H9 (cell line): ENCODE measurements around the gene CRIP2. TPM values are rescaled to one million over a fixed set of nuclear protein-coding genes. Genes with fewer than 3 reads are reported as not detected.

Experiments
- DNase-seq: peaks from one replicate; pipeline ENCODE4 v3.0.0-alpha.2; 2017
- H2AFZ ChIP-seq: one replicate; pipeline ENCODE4 v1.6.1; 2013; ENCODE audit warnings: mild to moderate bottlenecking, low read length, control low read depth, moderate library complexity
- H2AK5ac ChIP-seq: 2 replicates; pipeline ENCODE4 v1.6.1; 2013; ENCODE audit warnings: low read length, control low read depth, mixed read lengths; ENCODE audit not compliant: insufficient read length
- H2BK120ac ChIP-seq: one replicate; pipeline ENCODE4 v1.6.1; 2013; ENCODE audit warnings: low read depth, mild to moderate bottlenecking, low read length, control low read depth, inconsistent platforms; ENCODE audit not compliant: poor library complexity, severe bottlenecking
- H2BK12ac ChIP-seq: 2 replicates; pipeline ENCODE4 v1.6.1; 2013; ENCODE audit warnings: low read length, control low read depth, mixed read lengths, low read depth; ENCODE audit not compliant: insufficient read length
- H2BK15ac ChIP-seq: 2 replicates; pipeline ENCODE4 v1.6.1; 2013; ENCODE audit warnings: low read depth, low read length, control low read depth
- H2BK20ac ChIP-seq: one replicate; pipeline ENCODE4 v1.6.1; 2013; ENCODE audit warnings: low read depth, mild to moderate bottlenecking, low read length, control low read depth, inconsistent platforms; ENCODE audit not compliant: poor library complexity, severe bottlenecking
- H2BK5ac ChIP-seq: 2 replicates; pipeline ENCODE4 v1.6.1; 2013; ENCODE audit warnings: low read length, control low read depth, mixed read lengths; ENCODE audit not compliant: insufficient read length
- H3K14ac ChIP-seq: 2 replicates; pipeline ENCODE4 v1.6.1; 2013; ENCODE audit warnings: low read length, control low read depth; ENCODE audit not compliant: insufficient read depth
- H3K18ac ChIP-seq: 2 replicates; pipeline ENCODE4 v1.6.1; 2013; ENCODE audit warnings: low read depth, mild to moderate bottlenecking, mixed read lengths, low read length, control low read depth; ENCODE audit not compliant: insufficient read length
- H3K23ac ChIP-seq: 2 replicates; pipeline ENCODE4 v1.6.1; 2013; ENCODE audit warnings: low read length, control low read depth, mixed read lengths, low read depth; ENCODE audit not compliant: insufficient read length
- H3K23me2 ChIP-seq: 2 replicates; pipeline ENCODE4 v1.6.1; 2013; ENCODE audit warnings: low read depth, mild to moderate bottlenecking, mixed read lengths, low read length, control low read depth; ENCODE audit not compliant: insufficient read length, poor library complexity, severe bottlenecking
- H3K27ac ChIP-seq: 2 replicates; pipeline ENCODE4 v1.5.1; 2013; ENCODE audit warnings: low read length, control low read depth, mixed read lengths, low read depth; ENCODE audit not compliant: insufficient read length
- H3K27me3 ChIP-seq: 2 replicates; pipeline ENCODE4 v1.6.1; 2013; ENCODE audit warnings: low read length, control low read depth, inconsistent platforms; ENCODE audit not compliant: insufficient read depth
- H3K4ac ChIP-seq: 2 replicates; pipeline ENCODE4 v1.6.1; 2013; ENCODE audit warnings: low read depth, mild to moderate bottlenecking, control low read depth, inconsistent platforms, low read length, moderate library complexity
- H3K4me1 ChIP-seq: 2 replicates; pipeline ENCODE4 v1.6.1; 2013; ENCODE audit warnings: low read length, control low read depth, inconsistent platforms; ENCODE audit not compliant: insufficient read depth
- H3K4me2 ChIP-seq: 2 replicates; pipeline ENCODE4 v1.6.1; 2013; ENCODE audit warnings: low read length, control low read depth, mixed read lengths; ENCODE audit not compliant: insufficient read length, insufficient read depth
- H3K56ac ChIP-seq: 2 replicates; pipeline ENCODE4 v1.6.1; 2013; ENCODE audit warnings: low read depth, mild to moderate bottlenecking, mixed read lengths, low read length, control low read depth; ENCODE audit not compliant: insufficient read length
- H3K79me1 ChIP-seq: 2 replicates; pipeline ENCODE4 v1.6.1; 2013; ENCODE audit warnings: low read depth, mild to moderate bottlenecking, moderate library complexity, low read length, control low read depth, inconsistent platforms; ENCODE audit not compliant: insufficient read depth, poor library complexity, severe bottlenecking
- H3K79me2 ChIP-seq: 2 replicates; pipeline ENCODE4 v1.6.1; 2013; ENCODE audit warnings: low read length, control low read depth, inconsistent platforms; ENCODE audit not compliant: insufficient read depth
- H3K9ac ChIP-seq: 2 replicates; pipeline ENCODE4 v1.6.1; 2013; ENCODE audit warnings: low read length, control low read depth, mixed read lengths; ENCODE audit not compliant: insufficient read length; ENCODE audit errors: extremely low read depth
- H3K9me3 ChIP-seq: one replicate; pipeline ENCODE4 v1.6.1; 2013; ENCODE audit warnings: low read depth, low read length, inconsistent platforms; ENCODE audit not compliant: control insufficient read depth
- H3T11ph ChIP-seq: one replicate; pipeline ENCODE4 v1.6.1; 2013; ENCODE audit warnings: mild to moderate bottlenecking, low read length, control low read depth, inconsistent platforms
- H4K20me1 ChIP-seq: one replicate; pipeline ENCODE4 v1.6.1; 2013; ENCODE audit not compliant: control insufficient read depth, insufficient read length, insufficient read depth
- H4K5ac ChIP-seq: 2 replicates; pipeline ENCODE4 v1.6.1; 2013; ENCODE audit warnings: low read depth, mild to moderate bottlenecking, mixed read lengths, low read length, control low read depth; ENCODE audit not compliant: insufficient read length
- H4K8ac ChIP-seq: replicated peaks from 2 replicates; pipeline ENCODE4 v1.6.1; 2013; ENCODE audit warnings: low read length, control low read depth, mixed read lengths, low read depth; ENCODE audit not compliant: insufficient read length
- H4K91ac ChIP-seq: 2 replicates; pipeline ENCODE4 v1.6.1; 2013; ENCODE audit warnings: low read depth, mild to moderate bottlenecking, moderate library complexity, mixed read lengths, low read length, control low read depth; ENCODE audit not compliant: insufficient read length
- H3K27ac Mint-ChIP-seq, 3 experiments: 2 replicates in 2 of 3; 3 replicates in 1 of 3; pipeline ENCODE4 v1.8.0; 2020 to 2021; ENCODE audit warnings: mixed read lengths in 3 of 3, mild to moderate bottlenecking in 1 of 3, moderate library complexity in 1 of 3
- H3K27me3 Mint-ChIP-seq: 2 replicates; pipeline ENCODE4 v1.8.0; 2021; ENCODE audit warnings: low read depth, mild to moderate bottlenecking, moderate library complexity, mixed read lengths
- H3K36me3 Mint-ChIP-seq, 3 experiments: 2 replicates in 2 of 3; 3 replicates in 1 of 3; pipeline ENCODE4 v1.8.0; 2020 to 2021; ENCODE audit warnings: low read depth in 3 of 3, mixed read lengths in 3 of 3; ENCODE audit not compliant: insufficient read depth in 1 of 3
- H3K4me1 Mint-ChIP-seq, 2 experiments: 2 replicates each; pipeline ENCODE4 v1.8.0; 2020; ENCODE audit warnings: mixed read lengths in 2 of 2
- H3K4me3 Mint-ChIP-seq, 2 experiments: 2 replicates in 1 of 2; 3 replicates in 1 of 2; pipeline ENCODE4 v1.8.0; 2020 to 2021; ENCODE audit warnings: mild to moderate bottlenecking in 2 of 2, mixed read lengths in 2 of 2, moderate library complexity in 1 of 2
- H3K9me3 Mint-ChIP-seq, 2 experiments: 2 replicates in 1 of 2; 3 replicates in 1 of 2; pipeline ENCODE4 v1.8.0; 2020; ENCODE audit warnings: mild to moderate bottlenecking in 2 of 2, mixed read lengths in 2 of 2, moderate library complexity in 1 of 2
- WGBS: extraction: QIAGEN DNeasy Blood & Tissue Kit; methylation state at CpG from one replicate; pipeline ENCODE4 v1.1.7; 2013; ENCODE audit warnings: missing lambda C conversion rate, low lambda C conversion rate, mixed read lengths; ENCODE audit not compliant: insufficient read length; ENCODE audit errors: extremely low coverage; 5-methylcytosine and 5-hydroxymethylcytosine counted together
- total RNA-seq: library from RNA; stranded (reverse); gene quantifications from 2 replicates; pipeline ENCODE4 v1.2.1, GENCODE V29; 2021
- TF ChIP-seq, protein P1 (sequence below): fragments of 200-600 bp; sonication (generic); conservative IDR thresholded peaks from 3 replicates; pipeline ENCODE4 v1.8.0; 2021; ENCODE audit warnings: antibody characterized with exemption, mild to moderate bottlenecking

CRIP2 gene
- total RNA-seq, 1 experiment from 2014 or later: 5.7 TPM

DNA sequence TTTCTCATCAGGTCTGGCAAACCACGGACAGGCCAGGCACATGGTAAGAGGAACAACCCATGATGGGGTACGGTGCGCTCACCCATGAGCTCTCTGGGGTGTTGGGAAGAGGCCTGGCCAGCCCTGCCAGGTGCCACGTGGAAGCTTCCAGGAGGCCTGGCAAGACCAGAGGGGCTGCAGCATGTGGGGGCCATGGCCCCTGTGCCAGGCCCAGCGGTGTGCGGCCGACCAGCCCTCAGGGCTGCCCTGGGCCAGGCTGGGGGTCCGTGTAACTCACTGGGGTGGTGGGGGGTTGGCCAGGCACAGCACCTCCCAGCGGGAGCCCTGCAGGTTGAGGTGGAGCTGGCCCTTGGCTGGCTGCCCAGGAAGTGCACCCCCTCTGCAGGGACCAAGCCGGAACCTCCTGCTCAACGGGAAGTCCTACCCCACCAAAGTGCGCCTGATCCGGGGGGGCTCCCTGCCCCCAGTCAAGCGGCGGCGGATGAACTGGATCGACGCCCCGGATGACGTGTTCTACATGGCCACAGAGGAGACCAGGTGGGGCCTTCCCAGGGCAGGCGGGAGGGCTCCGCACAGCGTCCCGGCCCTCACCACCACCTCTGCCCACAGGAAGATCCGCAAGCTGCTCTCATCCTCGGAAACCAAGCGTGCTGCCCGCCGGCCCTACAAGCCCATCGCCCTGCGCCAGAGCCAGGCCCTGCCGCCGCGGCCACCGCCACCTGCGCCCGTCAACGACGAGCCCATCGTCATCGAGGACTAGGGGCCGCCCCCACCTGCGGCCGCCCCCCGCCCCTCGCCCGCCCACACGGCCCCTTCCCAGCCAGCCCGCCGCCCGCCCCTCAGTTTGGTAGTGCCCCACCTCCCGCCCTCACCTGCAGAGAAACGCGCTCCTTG lies 4.9 kb upstream of the CRIP2 start:
- no peak overlapping the region for H3K4me2 ChIP-seq
- TF ChIP-seq, protein P1, sequence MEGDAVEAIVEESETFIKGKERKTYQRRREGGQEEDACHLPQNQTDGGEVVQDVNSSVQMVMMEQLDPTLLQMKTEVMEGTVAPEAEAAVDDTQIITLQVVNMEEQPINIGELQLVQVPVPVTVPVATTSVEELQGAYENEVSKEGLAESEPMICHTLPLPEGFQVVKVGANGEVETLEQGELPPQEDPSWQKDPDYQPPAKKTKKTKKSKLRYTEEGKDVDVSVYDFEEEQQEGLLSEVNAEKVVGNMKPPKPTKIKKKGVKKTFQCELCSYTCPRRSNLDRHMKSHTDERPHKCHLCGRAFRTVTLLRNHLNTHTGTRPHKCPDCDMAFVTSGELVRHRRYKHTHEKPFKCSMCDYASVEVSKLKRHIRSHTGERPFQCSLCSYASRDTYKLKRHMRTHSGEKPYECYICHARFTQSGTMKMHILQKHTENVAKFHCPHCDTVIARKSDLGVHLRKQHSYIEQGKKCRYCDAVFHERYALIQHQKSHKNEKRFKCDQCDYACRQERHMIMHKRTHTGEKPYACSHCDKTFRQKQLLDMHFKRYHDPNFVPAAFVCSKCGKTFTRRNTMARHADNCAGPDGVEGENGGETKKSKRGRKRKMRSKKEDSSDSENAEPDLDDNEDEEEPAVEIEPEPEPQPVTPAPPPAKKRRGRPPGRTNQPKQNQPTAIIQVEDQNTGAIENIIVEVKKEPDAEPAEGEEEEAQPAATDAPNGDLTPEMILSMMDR: no peak
- H3K4me3 Mint-ChIP-seq: no peak overlapping the region
- no peak overlapping the region for H4K8ac ChIP-seq
- no peak overlapping the region for H3K14ac ChIP-seq
- no peak overlapping the region for H4K91ac ChIP-seq
- no peak overlapping the region for H2AFZ ChIP-seq
- H3K56ac ChIP-seq: no peak overlapping the region
- no peaks in the 10 kb centered on the region for H3K23me2 ChIP-seq
- no peak overlapping the region for H2BK15ac ChIP-seq
- no peak overlapping the region for H3K4ac ChIP-seq
- H3K27ac Mint-ChIP-seq: peak overlapping the region in 1 of 3 experiments; percentile 28; a peak in 1 of 7 replicates
- H3K9me3 Mint-ChIP-seq: no peaks in the 10 kb centered on the region
- no peaks in the 10 kb centered on the region for H3K79me2 ChIP-seq
- no peaks in the 10 kb centered on the region for H3K79me1 ChIP-seq
- H3K4me1 Mint-ChIP-seq: peaks cover 2 to 7% of the 10 kb centered on the region in 2 experiments; a peak in 2 of 4 replicates
- H3K27me3 ChIP-seq: no peaks in the 10 kb centered on the region
- DNase-seq: peak; percentile 70
- H2BK5ac ChIP-seq: no peak overlapping the region
- no peak overlapping the region for H2BK120ac ChIP-seq
- H4K20me1 ChIP-seq: no peaks in the 10 kb centered on the region
- no peak overlapping the region for H2BK20ac ChIP-seq
- no peak overlapping the region for H2BK12ac ChIP-seq
- H3K9ac ChIP-seq: no peak overlapping the region
- no peaks in the 10 kb centered on the region; the same call in 1 of the 2 replicates for H3K4me1 ChIP-seq
- no peaks in the 10 kb centered on the region for H3K9me3 ChIP-seq
- H3K18ac ChIP-seq: no peak overlapping the region
- H3T11ph ChIP-seq: no peak overlapping the region
- H3K27ac ChIP-seq: no peak overlapping the region
- no peak overlapping the region for H2AK5ac ChIP-seq
- peaks cover 1 to 10% (median 4%) of the 10 kb centered on the region in 3 experiments; a peak in 3 of 7 replicates for H3K36me3 Mint-ChIP-seq
- no peak overlapping the region for H4K5ac ChIP-seq
- no peak overlapping the region for H3K23ac ChIP-seq
- no CpG with 5 or more reads among the region's 54 CpGs for WGBS
- no peaks in the 10 kb centered on the region for H3K27me3 Mint-ChIP-seq
